ENCODE data around the gene PRAMEF12. TPM values are rescaled to one million over a fixed set of nuclear protein-coding genes. Genes with fewer than 3 reads are reported as not detected.

Gene PRAMEF12
- total RNA-seq, 1 experiment from 2014 or later, result not detected

Other genes with a start within 250 kb of the PRAMEF12 start
- gene DHRS3, start 155.5 kb upstream of the PRAMEF12 start, total RNA-seq (2014; rRNA removed; shearing (Covaris generic); ENCODE audit: low replicate concordance), result 0.19 TPM in 1 of 2 replicates, not detected in the other
- not detected in 2 replicates for gene AADACL4, start 129.7 kb upstream of the PRAMEF12 start, total RNA-seq (2014; rRNA removed; shearing (Covaris generic); ENCODE audit: low replicate concordance)
- gene AADACL3, start 57.6 kb upstream of the PRAMEF12 start, total RNA-seq (2014; rRNA removed; shearing (Covaris generic); ENCODE audit: low replicate concordance), result not detected in 2 replicates
- gene CFAP107, start 27.5 kb upstream of the PRAMEF12 start, total RNA-seq (2014; rRNA removed; shearing (Covaris generic); ENCODE audit: low replicate concordance), result not detected in 2 replicates
- not detected in 2 replicates for gene PRAMEF1, start 17.7 kb downstream of the PRAMEF12 start, total RNA-seq (2014; rRNA removed; shearing (Covaris generic); ENCODE audit: low replicate concordance)
- not detected in 2 replicates for gene PRAMEF11, start 57.7 kb downstream of the PRAMEF12 start, total RNA-seq (2014; rRNA removed; shearing (Covaris generic); ENCODE audit: low replicate concordance)
- not detected in 2 replicates for gene HNRNPCL1, start 75.0 kb downstream of the PRAMEF12 start, total RNA-seq (2014; rRNA removed; shearing (Covaris generic); ENCODE audit: low replicate concordance)
- gene PRAMEF2, start 83.3 kb downstream of the PRAMEF12 start, total RNA-seq (2014; rRNA removed; shearing (Covaris generic); ENCODE audit: low replicate concordance), result not detected in 2 replicates
- not detected in 2 replicates for gene PRAMEF4, start 112.5 kb downstream of the PRAMEF12 start, total RNA-seq (2014; rRNA removed; shearing (Covaris generic); ENCODE audit: low replicate concordance)
- not detected in 2 replicates for gene PRAMEF10, start 124.5 kb downstream of the PRAMEF12 start, total RNA-seq (2014; rRNA removed; shearing (Covaris generic); ENCODE audit: low replicate concordance)
- not detected in 2 replicates for gene PRAMEF7, start 142.9 kb downstream of the PRAMEF12 start, total RNA-seq (2014; rRNA removed; shearing (Covaris generic); ENCODE audit: low replicate concordance)
- not detected in 2 replicates for gene PRAMEF6, start 173.8 kb downstream of the PRAMEF12 start, total RNA-seq (2014; rRNA removed; shearing (Covaris generic); ENCODE audit: low replicate concordance)